ENCODE data around the gene HECTD1.
"Not testable (repeated sequence)": the region's sequence is repeated elsewhere in the genome, so short reads cannot be mapped to it uniquely, and the experiment has no call there.

The HECTD1 gene

GRCh38 chr14:31241450-31242114, 34.0 kb upstream of the HECTD1 start:
- ATAC-seq (replicated peaks; ENCODE audit: extremely low read depth, poor library complexity, severe bottlenecking) (no peak), DNase-seq (ENCODE audit: low spot score in 2 of 2) (no peak)
- no peaks in the 10 kb centered on the region for H3K27me3 Mint-ChIP-seq
- H3K9me3 Mint-ChIP-seq = no peaks in the 10 kb centered on the region
- peaks cover 14% of the 10 kb centered on the region for H3K4me1 Mint-ChIP-seq
- H3K27ac Mint-ChIP-seq (ENCODE audit: low read depth) = no peak overlapping the region
- no peak overlapping the region for H3K4me3 Mint-ChIP-seq
- H3K36me3 Mint-ChIP-seq (ENCODE audit: insufficient read depth) = no peaks in the 10 kb centered on the region

- Mint-ChIP-seq H3K27me3 (no peaks in the 10 kb centered on the region), H3K4me1 (peaks cover 14% of the 10 kb centered on the region), H3K27ac (ENCODE audit: low read depth) (no peak overlapping the region), H3K36me3 (ENCODE audit: insufficient read depth) (no peaks in the 10 kb centered on the region), H3K4me3 (no peak overlapping the region), H3K9me3 (no peaks in the 10 kb centered on the region)
- ATAC-seq (replicated peaks; ENCODE audit: extremely low read depth, poor library complexity, severe bottlenecking) = no peak
- DNase-seq (ENCODE audit: low spot score in 2 of 2) = no peak
These were observed 32.1 kb upstream of the HECTD1 start for GRCh38 chr14:31239741-31240140.

GRCh38 chr14:31235462-31235861, 27.9 kb upstream of the HECTD1 start:
- H3K9me3 Mint-ChIP-seq = no peaks in the 10 kb centered on the region
- ATAC-seq (replicated peaks; ENCODE audit: extremely low read depth, poor library complexity, severe bottlenecking) = no peak
- H3K27ac Mint-ChIP-seq (ENCODE audit: low read depth) = no peak overlapping the region
- no peaks in the 10 kb centered on the region for H3K4me1 Mint-ChIP-seq
- no peak for DNase-seq (ENCODE audit: low spot score in 2 of 2)
- no peaks in the 10 kb centered on the region for H3K36me3 Mint-ChIP-seq (ENCODE audit: insufficient read depth)
- no peak overlapping the region for H3K4me3 Mint-ChIP-seq
- H3K27me3 Mint-ChIP-seq = no peaks in the 10 kb centered on the region

- no peaks in the 10 kb centered on the region for H3K4me1 Mint-ChIP-seq
- no peak for ATAC-seq (replicated peaks; ENCODE audit: extremely low read depth, poor library complexity, severe bottlenecking)
- no peak for DNase-seq (ENCODE audit: low spot score in 2 of 2)
- no peaks in the 10 kb centered on the region for H3K9me3 Mint-ChIP-seq
- no peaks in the 10 kb centered on the region for H3K36me3 Mint-ChIP-seq (ENCODE audit: insufficient read depth)
- no peak overlapping the region for H3K27ac Mint-ChIP-seq (ENCODE audit: low read depth)
- H3K27me3 Mint-ChIP-seq = no peaks in the 10 kb centered on the region
- H3K4me3 Mint-ChIP-seq = no peak overlapping the region
These were observed 24.5 kb upstream of the HECTD1 start for GRCh38 chr14:31232081-31232480.

- not testable (repeated sequence) for H3K27ac Mint-ChIP-seq (ENCODE audit: low read depth); H3K9me3 Mint-ChIP-seq; DNase-seq (ENCODE audit: low spot score in 2 of 2); H3K27me3 Mint-ChIP-seq; H3K4me3 Mint-ChIP-seq; H3K4me1 Mint-ChIP-seq; ATAC-seq (replicated peaks; ENCODE audit: extremely low read depth, poor library complexity, severe bottlenecking); H3K36me3 Mint-ChIP-seq (ENCODE audit: insufficient read depth)
These were observed 23.7 kb upstream of the HECTD1 start for GRCh38 chr14:31231272-31231671.

- no peaks in the 10 kb centered on the region for H3K27me3 Mint-ChIP-seq
- H3K9me3 Mint-ChIP-seq = no peaks in the 10 kb centered on the region
- H3K27ac Mint-ChIP-seq (ENCODE audit: low read depth) = no peak overlapping the region
- ATAC-seq (replicated peaks; ENCODE audit: extremely low read depth, poor library complexity, severe bottlenecking) = no peak
- no peaks in the 10 kb centered on the region for H3K36me3 Mint-ChIP-seq (ENCODE audit: insufficient read depth)
- no peak overlapping the region for H3K4me3 Mint-ChIP-seq
- H3K4me1 Mint-ChIP-seq = no peaks in the 10 kb centered on the region
- no peak for DNase-seq (ENCODE audit: low spot score in 2 of 2)
These were observed 23.0 kb upstream of the HECTD1 start for GRCh38 chr14:31230573-31230958.

GRCh38 chr14:31229638-31230572, 22.3 kb upstream of the HECTD1 start:
- no peak overlapping the region for H3K4me3 Mint-ChIP-seq
- no peaks in the 10 kb centered on the region for H3K36me3 Mint-ChIP-seq (ENCODE audit: insufficient read depth)
- no peak for ATAC-seq (replicated peaks; ENCODE audit: extremely low read depth, poor library complexity, severe bottlenecking)
- H3K27ac Mint-ChIP-seq (ENCODE audit: low read depth) = no peak overlapping the region
- no peak for DNase-seq (ENCODE audit: low spot score in 2 of 2)
- no peaks in the 10 kb centered on the region for H3K4me1 Mint-ChIP-seq
- H3K27me3 Mint-ChIP-seq = no peaks in the 10 kb centered on the region
- no peaks in the 10 kb centered on the region for H3K9me3 Mint-ChIP-seq

GRCh38 chr14:31229009-31229408, 21.4 kb upstream of the HECTD1 start:
- no peak for DNase-seq (ENCODE audit: low spot score in 2 of 2)
- Mint-ChIP-seq H3K36me3 (ENCODE audit: insufficient read depth) (no peaks in the 10 kb centered on the region), H3K4me1 (no peaks in the 10 kb centered on the region), H3K4me3 (no peak overlapping the region), H3K9me3 (no peaks in the 10 kb centered on the region), H3K27ac (ENCODE audit: low read depth) (no peak overlapping the region), H3K27me3 (no peaks in the 10 kb centered on the region)
- no peak for ATAC-seq (replicated peaks; ENCODE audit: extremely low read depth, poor library complexity, severe bottlenecking)

- Mint-ChIP-seq H3K4me3 (no peak overlapping the region), H3K36me3 (ENCODE audit: insufficient read depth) (no peaks in the 10 kb centered on the region), H3K9me3 (no peaks in the 10 kb centered on the region), H3K4me1 (no peaks in the 10 kb centered on the region), H3K27me3 (no peaks in the 10 kb centered on the region), H3K27ac (ENCODE audit: low read depth) (no peak overlapping the region)
- DNase-seq (ENCODE audit: low spot score in 2 of 2) = no peak
- no peak for ATAC-seq (replicated peaks; ENCODE audit: extremely low read depth, poor library complexity, severe bottlenecking)
These were observed 20.9 kb upstream of the HECTD1 start for GRCh38 chr14:31228533-31228932.

GRCh38 chr14:31224808-31225207, 17.2 kb upstream of the HECTD1 start:
- ATAC-seq (replicated peaks; ENCODE audit: extremely low read depth, poor library complexity, severe bottlenecking) (no peak), DNase-seq (ENCODE audit: low spot score in 2 of 2) (no peak)
- H3K4me1 Mint-ChIP-seq = no peaks in the 10 kb centered on the region
- no peaks in the 10 kb centered on the region for H3K27me3 Mint-ChIP-seq
- H3K27ac Mint-ChIP-seq (ENCODE audit: low read depth) = no peak overlapping the region
- H3K36me3 Mint-ChIP-seq (ENCODE audit: insufficient read depth) = no peaks in the 10 kb centered on the region
- H3K9me3 Mint-ChIP-seq = no peaks in the 10 kb centered on the region
- H3K4me3 Mint-ChIP-seq = no peak overlapping the region

- Mint-ChIP-seq H3K27ac (ENCODE audit: low read depth) (no peak overlapping the region), H3K4me3 (no peak overlapping the region), H3K4me1 (no peaks in the 10 kb centered on the region), H3K9me3 (no peaks in the 10 kb centered on the region), H3K27me3 (no peaks in the 10 kb centered on the region), H3K36me3 (ENCODE audit: insufficient read depth) (peaks cover 1% of the 10 kb centered on the region)
- DNase-seq (ENCODE audit: low spot score in 2 of 2) = no peak
- ATAC-seq (replicated peaks; ENCODE audit: extremely low read depth, poor library complexity, severe bottlenecking) = no peak
These were observed 15.7 kb upstream of the HECTD1 start for GRCh38 chr14:31223331-31223730.

- no peak for DNase-seq (ENCODE audit: low spot score in 2 of 2)
- H3K27me3 Mint-ChIP-seq = no peaks in the 10 kb centered on the region
- H3K36me3 Mint-ChIP-seq (ENCODE audit: insufficient read depth) = peaks cover 1% of the 10 kb centered on the region
- ATAC-seq (replicated peaks; ENCODE audit: extremely low read depth, poor library complexity, severe bottlenecking) = no peak
- H3K27ac Mint-ChIP-seq (ENCODE audit: low read depth) = no peak overlapping the region
- no peak overlapping the region for H3K4me3 Mint-ChIP-seq
- H3K9me3 Mint-ChIP-seq = no peaks in the 10 kb centered on the region
- H3K4me1 Mint-ChIP-seq = no peaks in the 10 kb centered on the region
These were observed 15.2 kb upstream of the HECTD1 start for GRCh38 chr14:31222834-31223233.

- Mint-ChIP-seq H3K27ac (ENCODE audit: low read depth) (no peak overlapping the region), H3K4me3 (no peak overlapping the region)
- no peak for ATAC-seq (replicated peaks; ENCODE audit: extremely low read depth, poor library complexity, severe bottlenecking)
These were observed 13.7 kb upstream of the HECTD1 start for GRCh38 chr14:31221266-31221665.

More at GRCh38 chr14:31221266-31221665, 13.7 kb upstream of the HECTD1 start:
- H3K27me3 Mint-ChIP-seq = no peaks in the 10 kb centered on the region
- no peaks in the 10 kb centered on the region for H3K4me1 Mint-ChIP-seq
- peaks cover 2% of the 10 kb centered on the region for H3K36me3 Mint-ChIP-seq (ENCODE audit: insufficient read depth)
- no peaks in the 10 kb centered on the region for H3K9me3 Mint-ChIP-seq
- no peak for DNase-seq (ENCODE audit: low spot score in 2 of 2)
